ENCODE results near the gene NAP1L4. TPM values are rescaled to one million over a fixed set of nuclear protein-coding genes. Genes with fewer than 3 reads are reported as not detected.

NAP1L4 gene
- total RNA-seq, 1 experiment from 2014 or later: 184 TPM

DNA sequence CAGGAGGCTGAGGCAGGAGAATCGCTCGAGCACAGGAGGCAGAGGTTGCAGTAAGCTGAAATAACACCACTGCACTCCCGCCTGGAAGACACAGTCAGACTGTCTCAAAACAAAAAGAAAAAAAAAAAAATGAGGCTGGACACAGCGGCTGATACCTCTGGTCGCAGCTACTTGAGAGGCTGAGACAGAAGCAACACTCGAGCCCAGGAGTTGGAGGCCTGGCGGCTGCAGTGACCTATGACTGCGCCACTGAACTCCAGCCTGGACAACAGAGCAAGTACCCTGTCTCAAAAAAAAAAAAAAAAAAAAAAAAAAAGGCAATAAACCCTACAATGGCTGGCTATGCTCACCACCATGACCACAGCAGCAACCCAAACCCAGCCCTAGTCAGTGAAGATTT is 11.0 kb downstream of the NAP1L4 start:
- no peak for DNase-seq (ENCODE audit: low spot score)
- H3K9me3 ChIP-seq (ENCODE audit: low read depth, low read length, poor library complexity, severe bottlenecking): no peaks in the 10 kb centered on the region
- H3K27me3 ChIP-seq (replicated peaks; ENCODE audit: insufficient read depth, low read depth, low read length, poor library complexity): no peaks in the 10 kb centered on the region
- ChIA-PET CTCF (no interaction called here), POLR2A (ENCODE audit: low non-redundant PET) (no interaction called here)
- H3K4me1 ChIP-seq (ENCODE audit: insufficient read depth, low read length, poor library complexity, severe bottlenecking): no peaks in the 10 kb centered on the region
- no peak overlapping the region for H3K4me3 ChIP-seq (ENCODE audit: low read depth, low read length, poor library complexity, severe bottlenecking)
- TF ChIP-seq CTCF (conservative IDR thresholded peaks at IDR 0.05; ENCODE audit: low read depth, low read length): no peak
- no peak for TF ChIP-seq EZH2 (IDR thresholded peaks at IDR 0.05; ENCODE audit: borderline replicate concordance, low read depth, low read length, poor library complexity, severe bottlenecking)
- no peak overlapping the region for H3K27ac ChIP-seq (ENCODE audit: low read depth, low read length, poor library complexity, severe bottlenecking)
- no TSS peak for BruUV-seq (replicated peaks)
- peaks cover 35% of the 10 kb centered on the region for H3K36me3 ChIP-seq (ENCODE audit: insufficient read depth, low read length, poor library complexity, severe bottlenecking)
- intact Hi-C loops (cut with micrococcal nuclease; ENCODE audit: unreplicated experiment): no loop called here

DNA sequence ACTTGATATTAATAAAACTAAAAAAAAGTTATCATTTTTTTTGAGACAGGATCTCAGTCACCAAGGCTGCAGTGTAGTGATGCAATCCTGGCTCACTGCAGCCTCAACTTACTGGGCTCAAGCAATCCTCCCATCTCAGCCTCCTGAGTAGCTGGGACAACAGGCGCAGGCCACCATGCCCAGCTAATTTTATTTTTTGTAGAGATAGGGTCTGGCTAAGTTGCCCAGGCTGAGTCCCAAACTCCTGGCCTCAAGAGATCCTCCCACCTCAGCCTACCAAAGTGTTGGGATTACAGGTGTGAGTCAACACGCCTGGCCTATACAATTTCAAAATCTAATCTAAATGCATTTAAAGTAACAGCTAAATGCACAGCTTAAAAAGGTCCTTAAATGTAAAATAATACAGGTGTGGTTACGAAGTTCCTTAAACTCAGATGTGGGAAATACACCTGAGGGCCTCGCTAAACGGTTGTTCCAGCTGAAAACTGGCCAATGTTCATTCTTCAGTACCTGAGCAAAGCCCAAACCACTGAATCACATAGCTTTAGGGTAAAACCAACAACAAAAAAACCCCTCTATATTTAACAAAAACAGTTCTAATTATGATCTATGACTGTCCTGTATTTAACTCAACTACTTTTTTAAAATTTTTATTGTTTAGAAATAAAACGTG is 11.8 kb downstream of the NAP1L4 start:
- ChIA-PET CTCF (no interaction called here), POLR2A (ENCODE audit: low non-redundant PET) (no interaction called here)
- DNase-seq (ENCODE audit: low spot score): no peak
- H3K27me3 ChIP-seq (replicated peaks; ENCODE audit: insufficient read depth, low read depth, low read length, poor library complexity): no peaks in the 10 kb centered on the region
- peaks cover 42% of the 10 kb centered on the region for H3K36me3 ChIP-seq (ENCODE audit: insufficient read depth, low read length, poor library complexity, severe bottlenecking)
- H3K4me3 ChIP-seq (ENCODE audit: low read depth, low read length, poor library complexity, severe bottlenecking): no peak overlapping the region
- TF ChIP-seq EZH2 (IDR thresholded peaks at IDR 0.05; ENCODE audit: borderline replicate concordance, low read depth, low read length, poor library complexity, severe bottlenecking) (no peak), CTCF (conservative IDR thresholded peaks at IDR 0.05; ENCODE audit: low read depth, low read length) (no peak)
- BruUV-seq (replicated peaks): no TSS peak
- H3K27ac ChIP-seq (ENCODE audit: low read depth, low read length, poor library complexity, severe bottlenecking): no peak overlapping the region
- intact Hi-C loops (cut with micrococcal nuclease; ENCODE audit: unreplicated experiment): no loop called here
- H3K4me1 ChIP-seq (ENCODE audit: insufficient read depth, low read length, poor library complexity, severe bottlenecking): no peaks in the 10 kb centered on the region
- no peaks in the 10 kb centered on the region for H3K9me3 ChIP-seq (ENCODE audit: low read depth, low read length, poor library complexity, severe bottlenecking)

GRCh38 chr11:2977113-2977512 is 15.0 kb downstream of the NAP1L4 start:
- ChIA-PET POLR2A (ENCODE audit: low non-redundant PET) (no interaction called here), CTCF (no interaction called here)
- Histone ChIP-seq H3K36me3 (ENCODE audit: insufficient read depth, low read length, poor library complexity, severe bottlenecking) (peaks cover 69% of the 10 kb centered on the region), H3K27ac (ENCODE audit: low read depth, low read length, poor library complexity, severe bottlenecking) (no peak overlapping the region), H3K9me3 (ENCODE audit: low read depth, low read length, poor library complexity, severe bottlenecking) (no peaks in the 10 kb centered on the region), H3K4me3 (ENCODE audit: low read depth, low read length, poor library complexity, severe bottlenecking) (no peak overlapping the region), H3K4me1 (ENCODE audit: insufficient read depth, low read length, poor library complexity, severe bottlenecking) (no peaks in the 10 kb centered on the region), H3K27me3 (replicated peaks; ENCODE audit: insufficient read depth, low read depth, low read length, poor library complexity) (no peaks in the 10 kb centered on the region)
- no peak for DNase-seq (ENCODE audit: low spot score)
- BruUV-seq (replicated peaks): no TSS peak
- intact Hi-C loops (cut with micrococcal nuclease; ENCODE audit: unreplicated experiment): no loop called here
- TF ChIP-seq CTCF (conservative IDR thresholded peaks at IDR 0.05; ENCODE audit: low read depth, low read length): no peak
- TF ChIP-seq EZH2 (IDR thresholded peaks at IDR 0.05; ENCODE audit: borderline replicate concordance, low read depth, low read length, poor library complexity, severe bottlenecking): no peak
